ENCODE results near the gene SRGN.

DNA sequence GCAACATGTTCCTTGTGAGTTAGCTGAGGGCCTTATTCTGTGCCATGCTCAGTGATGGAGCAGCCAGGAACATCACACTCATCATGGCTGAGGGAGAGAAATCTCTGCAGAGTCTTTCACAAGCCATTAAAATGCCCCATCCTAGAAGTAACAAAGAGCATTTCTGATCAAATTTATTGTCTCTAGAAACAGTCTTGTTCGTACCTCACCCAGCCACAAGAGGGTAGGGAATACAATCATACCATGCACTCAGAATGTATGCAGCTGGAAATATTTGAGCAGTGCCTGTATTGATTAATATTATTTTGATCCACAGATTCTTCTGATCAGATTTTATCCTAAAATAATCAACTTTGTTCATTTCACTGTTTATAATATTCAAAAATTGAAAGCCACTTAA is 53.4 kb downstream of the SRGN start:
- TF ChIP-seq, protein P1, sequence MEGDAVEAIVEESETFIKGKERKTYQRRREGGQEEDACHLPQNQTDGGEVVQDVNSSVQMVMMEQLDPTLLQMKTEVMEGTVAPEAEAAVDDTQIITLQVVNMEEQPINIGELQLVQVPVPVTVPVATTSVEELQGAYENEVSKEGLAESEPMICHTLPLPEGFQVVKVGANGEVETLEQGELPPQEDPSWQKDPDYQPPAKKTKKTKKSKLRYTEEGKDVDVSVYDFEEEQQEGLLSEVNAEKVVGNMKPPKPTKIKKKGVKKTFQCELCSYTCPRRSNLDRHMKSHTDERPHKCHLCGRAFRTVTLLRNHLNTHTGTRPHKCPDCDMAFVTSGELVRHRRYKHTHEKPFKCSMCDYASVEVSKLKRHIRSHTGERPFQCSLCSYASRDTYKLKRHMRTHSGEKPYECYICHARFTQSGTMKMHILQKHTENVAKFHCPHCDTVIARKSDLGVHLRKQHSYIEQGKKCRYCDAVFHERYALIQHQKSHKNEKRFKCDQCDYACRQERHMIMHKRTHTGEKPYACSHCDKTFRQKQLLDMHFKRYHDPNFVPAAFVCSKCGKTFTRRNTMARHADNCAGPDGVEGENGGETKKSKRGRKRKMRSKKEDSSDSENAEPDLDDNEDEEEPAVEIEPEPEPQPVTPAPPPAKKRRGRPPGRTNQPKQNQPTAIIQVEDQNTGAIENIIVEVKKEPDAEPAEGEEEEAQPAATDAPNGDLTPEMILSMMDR (IDR thresholded peaks at IDR 0.05), result no peak
- no peak for TF ChIP-seq POLR2A (IDR thresholded peaks at IDR 0.05)
- TF ChIP-seq POLR2AphosphoS5 (IDR thresholded peaks at IDR 0.05), result no peak
